ENCODE results near the gene KCNJ8. TPM values are rescaled to one million over a fixed set of nuclear protein-coding genes. Genes with fewer than 3 reads are reported as not detected.

The KCNJ8 gene
- total RNA-seq, 4 donors from 2014 or later, result 1.1 to 6.5 (median 3.1) TPM

DNA sequence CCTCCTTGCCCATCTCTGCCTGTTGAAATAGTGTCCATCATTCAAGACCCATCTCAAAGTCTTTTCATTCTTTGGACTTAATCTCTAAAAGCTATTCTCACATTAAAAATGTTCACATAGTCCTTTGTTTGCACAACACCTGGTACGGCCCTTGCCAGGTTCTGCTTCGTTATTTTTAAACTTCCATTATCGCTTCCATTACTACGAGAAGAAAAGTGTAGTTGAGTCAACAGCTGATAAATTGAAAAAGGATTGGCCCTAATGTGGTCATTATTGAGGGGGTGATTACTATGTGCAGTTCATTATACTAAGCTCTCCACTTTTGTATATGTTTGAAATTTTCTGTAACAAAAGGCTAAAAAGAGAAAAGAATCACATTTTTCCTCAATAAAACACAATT is 17.8 kb downstream of the KCNJ8 start:
- H3K27me3 ChIP-seq, result no peaks in the 10 kb centered on the region
- WGBS, 2 donors, result 73 to 79% methylated on average over 4 of the region's 4 CpGs
- DNase-seq, result no peak
- no peak overlapping the region for H3K4me3 ChIP-seq
- H3K36me3 ChIP-seq, result no peaks in the 10 kb centered on the region
- no peak overlapping the region for H3K27ac ChIP-seq
- TF ChIP-seq POLR2A (IDR thresholded peaks at IDR 0.05), result no peak
- TF ChIP-seq, protein P1, sequence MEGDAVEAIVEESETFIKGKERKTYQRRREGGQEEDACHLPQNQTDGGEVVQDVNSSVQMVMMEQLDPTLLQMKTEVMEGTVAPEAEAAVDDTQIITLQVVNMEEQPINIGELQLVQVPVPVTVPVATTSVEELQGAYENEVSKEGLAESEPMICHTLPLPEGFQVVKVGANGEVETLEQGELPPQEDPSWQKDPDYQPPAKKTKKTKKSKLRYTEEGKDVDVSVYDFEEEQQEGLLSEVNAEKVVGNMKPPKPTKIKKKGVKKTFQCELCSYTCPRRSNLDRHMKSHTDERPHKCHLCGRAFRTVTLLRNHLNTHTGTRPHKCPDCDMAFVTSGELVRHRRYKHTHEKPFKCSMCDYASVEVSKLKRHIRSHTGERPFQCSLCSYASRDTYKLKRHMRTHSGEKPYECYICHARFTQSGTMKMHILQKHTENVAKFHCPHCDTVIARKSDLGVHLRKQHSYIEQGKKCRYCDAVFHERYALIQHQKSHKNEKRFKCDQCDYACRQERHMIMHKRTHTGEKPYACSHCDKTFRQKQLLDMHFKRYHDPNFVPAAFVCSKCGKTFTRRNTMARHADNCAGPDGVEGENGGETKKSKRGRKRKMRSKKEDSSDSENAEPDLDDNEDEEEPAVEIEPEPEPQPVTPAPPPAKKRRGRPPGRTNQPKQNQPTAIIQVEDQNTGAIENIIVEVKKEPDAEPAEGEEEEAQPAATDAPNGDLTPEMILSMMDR (IDR thresholded peaks at IDR 0.05), result no peak
- H3K9me3 ChIP-seq, result no peaks in the 10 kb centered on the region
- H3K4me1 ChIP-seq, result no peaks in the 10 kb centered on the region
- intact Hi-C loops (cut with DNase I), result no loop called here

DNA sequence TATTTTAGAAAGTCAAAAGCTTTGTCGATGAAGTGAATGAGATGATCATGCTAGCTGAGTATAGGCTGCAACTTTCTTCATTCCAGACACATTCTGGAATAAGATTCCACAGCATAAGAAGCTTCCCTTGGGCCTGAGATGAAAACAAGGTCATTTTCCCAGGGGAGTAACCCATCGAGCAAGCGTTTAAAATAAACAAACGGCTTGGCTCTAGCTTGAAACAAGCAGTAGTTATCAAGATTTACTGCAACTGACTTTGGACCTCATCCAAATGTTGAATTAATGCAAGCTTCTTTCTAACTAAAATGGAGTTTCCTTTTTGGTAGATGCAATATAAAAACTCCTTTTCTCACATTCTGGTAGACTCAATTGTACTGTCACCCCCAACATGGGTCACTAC is 23.0 kb downstream of the KCNJ8 start:
- no peak overlapping the region for H3K4me3 ChIP-seq
- no peaks in the 10 kb centered on the region for H3K36me3 ChIP-seq
- DNase-seq, result no peak
- intact Hi-C loops (cut with DNase I), result no loop called here
- no peak for TF ChIP-seq POLR2A (IDR thresholded peaks at IDR 0.05)
- TF ChIP-seq, protein P1 (IDR thresholded peaks at IDR 0.05), result no peak
- 32 to 33% methylated on average over 4 of the region's 4 CpGs for WGBS, 2 donors
- H3K4me1 ChIP-seq, result no peaks in the 10 kb centered on the region
- H3K27ac ChIP-seq, result no peak overlapping the region
- H3K27me3 ChIP-seq, result no peaks in the 10 kb centered on the region
- no peaks in the 10 kb centered on the region for H3K9me3 ChIP-seq

DNA sequence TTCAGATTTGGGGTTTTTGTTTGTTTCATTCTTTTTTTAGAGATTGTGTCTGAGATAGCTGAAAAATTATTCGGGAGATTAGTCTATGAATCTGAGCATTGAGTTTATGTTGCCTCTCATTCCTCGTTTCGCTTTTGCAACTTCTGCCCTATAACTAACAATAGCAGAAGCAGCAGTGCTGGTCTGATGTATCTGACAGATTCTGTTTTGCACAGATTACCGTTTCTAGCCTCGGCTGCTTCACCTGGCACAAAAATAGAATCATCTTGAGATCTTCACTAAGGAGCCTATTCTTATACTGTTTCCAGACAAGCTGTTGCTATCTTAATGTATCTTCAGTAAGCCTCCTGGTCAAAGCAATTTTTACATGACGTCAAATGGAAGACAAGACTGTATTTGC is 29.2 kb downstream of the KCNJ8 start:
- intact Hi-C loops (cut with DNase I), result no loop called here
- Histone ChIP-seq H3K9me3 (no peaks in the 10 kb centered on the region), H3K27me3 (no peaks in the 10 kb centered on the region), H3K36me3 (no peaks in the 10 kb centered on the region), H3K27ac (no peak overlapping the region), H3K4me1 (no peaks in the 10 kb centered on the region), H3K4me3 (no peak overlapping the region)
- no peak for DNase-seq
- WGBS, 2 donors, result 61 to 70% methylated on average over 6 of the region's 6 CpGs
- TF ChIP-seq, protein P1 (IDR thresholded peaks at IDR 0.05), result no peak
- no peak for TF ChIP-seq POLR2A (IDR thresholded peaks at IDR 0.05)

DNA sequence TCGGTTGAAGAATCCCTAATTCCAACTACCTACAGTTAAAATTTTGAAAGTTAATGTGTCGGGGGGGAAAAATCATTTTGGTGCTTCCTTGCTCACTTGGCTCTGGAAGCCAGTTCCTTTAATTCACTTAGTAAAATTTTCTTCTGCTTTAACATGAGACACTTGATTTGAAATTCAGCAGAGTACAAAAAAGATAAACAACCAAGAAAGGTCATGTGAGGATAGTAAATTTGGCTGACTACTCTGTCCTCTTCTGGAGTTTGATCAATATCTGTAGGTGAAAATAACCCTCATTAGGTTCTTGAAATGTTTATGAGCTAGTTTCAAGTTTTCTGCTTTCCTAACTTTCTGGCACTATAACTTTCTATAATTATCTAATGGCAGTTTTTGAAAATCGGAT is 43.4 kb downstream of the KCNJ8 start:
- Histone ChIP-seq H3K4me1 (no peaks in the 10 kb centered on the region), H3K36me3 (no peaks in the 10 kb centered on the region), H3K27me3 (no peaks in the 10 kb centered on the region), H3K4me3 (no peak overlapping the region), H3K27ac (no peak overlapping the region), H3K9me3 (no peaks in the 10 kb centered on the region)
- TF ChIP-seq POLR2A (IDR thresholded peaks at IDR 0.05), result no peak
- TF ChIP-seq, protein P1 (IDR thresholded peaks at IDR 0.05), result no peak
- intact Hi-C loops (cut with DNase I), result no loop called here
- no peak for DNase-seq
- 61 to 71% methylated on average over 3 of the region's 3 CpGs for WGBS, 2 donors

DNA sequence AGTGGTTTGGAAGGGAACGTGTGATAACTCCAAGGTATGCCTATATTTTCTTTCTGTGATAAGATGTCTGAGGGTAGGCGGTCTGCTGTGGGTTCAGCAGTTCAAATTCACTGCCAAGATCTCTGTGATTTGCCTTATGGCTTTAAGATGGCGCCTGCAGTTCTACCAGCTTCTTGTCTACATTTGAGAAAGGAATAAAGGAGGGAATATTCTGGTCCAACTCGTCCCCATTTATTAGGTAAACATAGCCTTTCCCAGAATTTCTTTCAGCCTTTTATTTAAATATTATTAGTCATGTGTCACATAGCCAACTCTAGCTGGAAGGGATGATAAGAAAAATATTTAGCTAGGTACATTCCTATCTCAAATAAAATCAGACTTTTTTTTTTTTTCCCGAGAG is 48.8 kb downstream of the KCNJ8 start:
- TF ChIP-seq, protein P1 (IDR thresholded peaks at IDR 0.05), result no peak
- TF ChIP-seq POLR2A (IDR thresholded peaks at IDR 0.05), result no peak
- Histone ChIP-seq H3K27me3 (no peaks in the 10 kb centered on the region), H3K27ac (no peak overlapping the region), H3K4me1 (no peaks in the 10 kb centered on the region), H3K9me3 (no peaks in the 10 kb centered on the region), H3K4me3 (no peak overlapping the region), H3K36me3 (no peaks in the 10 kb centered on the region)
- intact Hi-C loops (cut with DNase I), result no loop called here
- WGBS, 2 donors, result 45 to 52% methylated on average over 5 of the region's 5 CpGs
- no peak for DNase-seq

Data from esophagus squamous epithelium (tissue), 5 donors.